ENCODE measurements around the gene IL1RAPL2. TPM values are rescaled to one million over a fixed set of nuclear protein-coding genes. Genes with fewer than 3 reads are reported as not detected.

The IL1RAPL2 gene
- total and polyA plus RNA-seq, 2 of the 4 experiments (the other 2 are of a cell fraction): 0.03 TPM; not detected in 1

- ChIA-PET POLR2A (ENCODE audit: unreplicated experiment) (no interaction called here), CTCF (no interaction called here)
- no peak overlapping the region for H2BK15ac ChIP-seq (ENCODE audit: low read depth, low read length)
- no peak overlapping the region for H2AK5ac ChIP-seq (ENCODE audit: low read depth, low read length)
- dilution Hi-C loops (cut with HindIII; ENCODE audit: low sequenced_read_pairs, unreplicated experiment) (no loop called here), in situ Hi-C loops (cut with MboI; ENCODE audit: low sequenced_read_pairs) (no loop called here), intact Hi-C loops (cut with micrococcal nuclease) (no loop called here)
- no peak for TF ChIP-seq RFX5 (IDR thresholded peaks at IDR 0.05; ENCODE audit: low read depth, low read length)
- TF ChIP-seq CTCF (conservative IDR thresholded peaks at IDR 0.05; ENCODE audit: low read depth, low read length): no peak
- TF ChIP-seq MXI1 (IDR thresholded peaks at IDR 0.05; ENCODE audit: borderline replicate concordance, low read depth, low read length): no peak
- TF ChIP-seq MAFK (IDR thresholded peaks at IDR 0.05; ENCODE audit: low read depth, low read length): no peak
- no peak for TF ChIP-seq USF2 (IDR thresholded peaks at IDR 0.05; ENCODE audit: low read depth, low read length)
- TF ChIP-seq POLR2A (IDR thresholded peaks at IDR 0.05; ENCODE audit: low read depth, low read length): no peak
- TF ChIP-seq MAZ (IDR thresholded peaks at IDR 0.05; ENCODE audit: borderline replicate concordance, low read depth, low read length): no peak
- no peak for TF ChIP-seq BHLHE40 (IDR thresholded peaks at IDR 0.05; ENCODE audit: low read depth, low read length)
- TF ChIP-seq CEBPB (IDR thresholded peaks at IDR 0.05; ENCODE audit: low read depth, low read length): no peak
- TF ChIP-seq CHD1 (IDR thresholded peaks at IDR 0.05; ENCODE audit: low read depth, low read length): no peak
- TF ChIP-seq RAD21 (IDR thresholded peaks at IDR 0.05; ENCODE audit: low read length): no peak
- no peak for TF ChIP-seq SMC3 (IDR thresholded peaks at IDR 0.05; ENCODE audit: low read depth, low read length)
- no peak for TF ChIP-seq FOS (IDR thresholded peaks at IDR 0.05; ENCODE audit: low read depth, low read length)
- TF ChIP-seq RCOR1 (IDR thresholded peaks at IDR 0.05; ENCODE audit: insufficient replicate concordance, low read length): no peak
- H2AK9ac ChIP-seq (replicated peaks; ENCODE audit: low read depth, low read length, poor library complexity): no peak overlapping the region
- no CpG with 5 or more reads among the region's 2 CpGs for WGBS, 2 experiments (ENCODE audit: extremely low coverage in 2 of 2, insufficient read length in 1 of 2)
- no peak overlapping the region for H3K56ac ChIP-seq (ENCODE audit: extremely low read depth, insufficient read depth, low read length)
- H2BK5ac ChIP-seq (ENCODE audit: low read depth, low read length, poor library complexity, severe bottlenecking): no peak overlapping the region
- no peak overlapping the region for H2BK20ac ChIP-seq (ENCODE audit: low read depth, low read length)
- H3K4me3 ChIP-seq (ENCODE audit: insufficient read depth, low read depth, low read length): no peak overlapping the region
- H4K91ac ChIP-seq (ENCODE audit: insufficient read depth, low read depth, low read length): no peak overlapping the region
- H3K9ac ChIP-seq (ENCODE audit: low read depth, low read length): no peak overlapping the region
- no peaks in the 10 kb centered on the region for H3K27me3 ChIP-seq (ENCODE audit: control insufficient read depth, insufficient read depth, low read length)
- H2AFZ ChIP-seq (replicated peaks; ENCODE audit: low read length, poor library complexity): no peak overlapping the region
- no peak overlapping the region for H2BK120ac ChIP-seq (ENCODE audit: low read depth, low read length)
- no peaks in the 10 kb centered on the region for H4K20me1 ChIP-seq (ENCODE audit: insufficient read depth, low read length)
- no peak overlapping the region for H4K8ac ChIP-seq (ENCODE audit: low read depth in 2 of 2, low read length in 2 of 2)
- no peak overlapping the region for H3K4ac ChIP-seq (ENCODE audit: low read depth, low read length)
- H3K4me2 ChIP-seq (ENCODE audit: low read depth, low read length): no peak overlapping the region
- no TSS peak for BruUV-seq (replicated peaks)
- H3K18ac ChIP-seq (ENCODE audit: low read depth, low read length): no peak overlapping the region
- no peak overlapping the region for H4K5ac ChIP-seq (ENCODE audit: low read depth, low read length)
- DNase-seq: no peak
- H3K9me3 ChIP-seq (ENCODE audit: control insufficient read depth, insufficient read depth, low read length): no peaks in the 10 kb centered on the region
- ATAC-seq (ENCODE audit: low read depth): no peak
- H3K79me1 ChIP-seq (ENCODE audit: low read depth in 1 of 2, low read length in 2 of 2): no peaks in the 10 kb centered on the region
- no peaks in the 10 kb centered on the region for H3K4me1 ChIP-seq (ENCODE audit: control insufficient read depth, insufficient read depth, low read length)
- no peaks in the 10 kb centered on the region for H3K9me1 ChIP-seq (ENCODE audit: insufficient read depth, low read length)
- H3K36me3 ChIP-seq (ENCODE audit: control insufficient read depth, insufficient read depth, low read length): no peaks in the 10 kb centered on the region
- H3K23ac ChIP-seq (ENCODE audit: low read depth, low read length): no peak overlapping the region
- H3K14ac ChIP-seq (replicated peaks; ENCODE audit: low read depth, low read length): no peak overlapping the region
- no peak overlapping the region for H3K27ac ChIP-seq (ENCODE audit: insufficient read depth, low read length)
Observed at GRCh38 chrX:104863466-104863865, 297.5 kb downstream of the IL1RAPL2 start.
